ENCODE results near the gene CELSR2. TPM values are rescaled to one million over a fixed set of nuclear protein-coding genes. Genes with fewer than 3 reads are reported as not detected.

CELSR2 gene
- polyA plus RNA-seq, 3 donors: 0.03 to 0.97 (median 0.04) TPM

GRCh38 chr1:109243221-109243620 is 6.1 kb upstream of the CELSR2 start:
- peaks cover 9 to 13% of the 10 kb centered on the region in 2 donors for H3K36me3 ChIP-seq (replicated peaks in 1 of 2; ENCODE audit: control insufficient read depth in 1 of 2, insufficient read depth in 2 of 2, low read length in 2 of 2)
- no peaks in the 10 kb centered on the region for H3K4me1 ChIP-seq (ENCODE audit: control insufficient read depth in 1 of 2, insufficient read depth in 2 of 2, low read length in 2 of 2)
- H3K4me2 ChIP-seq (replicated peaks; ENCODE audit: extremely low read depth, low read length, poor library complexity, severe bottlenecking): no peak overlapping the region
- DNase-seq: no peak
- Mint-ChIP-seq H3K4me1 (peaks cover 10% of the 10 kb centered on the region), H3K36me3 (peaks cover 7 to 11% of the 10 kb centered on the region in 2 donors), H3K9me3 (peaks cover 0 to 4% (median 0%) of the 10 kb centered on the region in 7 donors), H3K27me3 (ENCODE audit: low read depth in 3 of 3) (peaks cover 31 to 49% (median 48%) of the 10 kb centered on the region in 3 donors), H3K27ac (no peak overlapping the region), H3K4me3 (peak overlapping the region in 1 of 2 donors; percentile 29)
- H2AFZ ChIP-seq (ENCODE audit: insufficient read depth, low read depth, low read length, poor library complexity, severe bottlenecking): no peak overlapping the region
- no peak for TF ChIP-seq CTCF (IDR thresholded peaks at IDR 0.05)
- peaks cover 7 to 24% of the 10 kb centered on the region in 2 donors for H3K27me3 ChIP-seq (ENCODE audit: control insufficient read depth in 2 of 2, insufficient read depth in 2 of 2, low read length in 2 of 2)
- H3K27ac ChIP-seq (ENCODE audit: low read depth in 1 of 2, low read length in 2 of 2): no peak overlapping the region
- intact Hi-C loops (cut with micrococcal nuclease): no loop called here
- no peak overlapping the region for H3K9ac ChIP-seq (ENCODE audit: insufficient read depth, low read length, poor library complexity, severe bottlenecking)
- H3K79me2 ChIP-seq (ENCODE audit: insufficient read depth, low read length): no peaks in the 10 kb centered on the region
- no peaks in the 10 kb centered on the region for H3K9me3 ChIP-seq (replicated peaks in 1 of 2; ENCODE audit: control insufficient read depth in 1 of 2, insufficient read depth in 1 of 2, low read length in 2 of 2)
- H3K4me3 ChIP-seq (replicated peaks in 1 of 3; ENCODE audit: low read depth in 2 of 3, low read length in 3 of 3): no peak overlapping the region
- WGBS (ENCODE audit: insufficient coverage): 76% methylated on average over 5 of the region's 5 CpGs
- peaks cover 3% of the 10 kb centered on the region for H4K20me1 ChIP-seq (ENCODE audit: insufficient read depth, low read length)

- H3K9me3 ChIP-seq (replicated peaks in 1 of 2; ENCODE audit: control insufficient read depth in 1 of 2, insufficient read depth in 1 of 2, low read length in 2 of 2): no peaks in the 10 kb centered on the region
- no peak for TF ChIP-seq CTCF (IDR thresholded peaks at IDR 0.05)
- H3K27ac ChIP-seq (ENCODE audit: low read depth in 1 of 2, low read length in 2 of 2): no peak overlapping the region
- H3K27me3 Mint-ChIP-seq (ENCODE audit: low read depth in 3 of 3): peaks cover 31 to 56% (median 51%) of the 10 kb centered on the region in 3 donors
- DNase-seq: no peak
- peaks cover 0 to 4% (median 0%) of the 10 kb centered on the region in 7 donors for H3K9me3 Mint-ChIP-seq
- peaks cover 1 to 2% of the 10 kb centered on the region in 2 donors for H3K4me1 ChIP-seq (ENCODE audit: control insufficient read depth in 1 of 2, insufficient read depth in 2 of 2, low read length in 2 of 2)
- no peaks in the 10 kb centered on the region for H3K79me2 ChIP-seq (ENCODE audit: insufficient read depth, low read length)
- no peak overlapping the region for H3K27ac Mint-ChIP-seq
- H3K27me3 ChIP-seq (ENCODE audit: control insufficient read depth in 2 of 2, insufficient read depth in 2 of 2, low read length in 2 of 2): peaks cover 7 to 31% of the 10 kb centered on the region in 2 donors
- H4K20me1 ChIP-seq (ENCODE audit: insufficient read depth, low read length): peaks cover 3% of the 10 kb centered on the region
- H3K36me3 ChIP-seq (replicated peaks in 1 of 2; ENCODE audit: control insufficient read depth in 1 of 2, insufficient read depth in 2 of 2, low read length in 2 of 2): peaks cover 2 to 5% of the 10 kb centered on the region in 2 donors
- H3K4me3 Mint-ChIP-seq: no peak overlapping the region
- H3K36me3 Mint-ChIP-seq: peaks cover 2 to 4% of the 10 kb centered on the region in 2 donors
- 87% methylated on average over 8 of the region's 8 CpGs for WGBS (ENCODE audit: insufficient coverage)
- H3K4me2 ChIP-seq (replicated peaks; ENCODE audit: extremely low read depth, low read length, poor library complexity, severe bottlenecking): no peak overlapping the region
- peaks cover 12% of the 10 kb centered on the region for H3K4me1 Mint-ChIP-seq
- no peak overlapping the region for H3K9ac ChIP-seq (ENCODE audit: insufficient read depth, low read length, poor library complexity, severe bottlenecking)
- no peak overlapping the region for H3K4me3 ChIP-seq (replicated peaks in 1 of 3; ENCODE audit: low read depth in 2 of 3, low read length in 3 of 3)
- intact Hi-C loops (cut with micrococcal nuclease): no loop called here
- H2AFZ ChIP-seq (ENCODE audit: insufficient read depth, low read depth, low read length, poor library complexity, severe bottlenecking): no peak overlapping the region
Measured at GRCh38 chr1:109243860-109244552, 5.3 kb upstream of the CELSR2 start.

Data from CD14-positive monocyte (primary cell).